T-helper 17 cell (primary cell): ENCODE data around the gene PTPRG. TPM values are rescaled to one million over a fixed set of nuclear protein-coding genes. Genes with fewer than 3 reads are reported as not detected.

ENCODE experiments used
- ATAC-seq: fragments of 150-1000 bp; cut with Tn5 transposase; 2 replicates; pipeline ENCODE4 v1.10.0; 2021; ENCODE audit warnings: mild to moderate bottlenecking, moderate library complexity
- DNase-seq, 3 donors: peaks; one replicate each; pipeline versions ENCODE4 v3.0.0 to v3.0.0-alpha.2; 2020 to 2021
- H3K9me3 ChIP-seq: one replicate; pipeline ENCODE4 v1.7.0; 2013; ENCODE audit warnings: low read length, mild to moderate bottlenecking; ENCODE audit not compliant: control insufficient read depth, poor library complexity, severe bottlenecking
- H3K27ac Mint-ChIP-seq: one replicate; pipeline ENCODE4 v1.8.0; 2022; ENCODE audit warnings: mild to moderate bottlenecking, moderate library complexity, mixed read lengths
- H3K27me3 Mint-ChIP-seq: one replicate; pipeline ENCODE4 v1.8.0; 2022; ENCODE audit warnings: mixed read lengths
- H3K36me3 Mint-ChIP-seq: one replicate; pipeline ENCODE4 v1.8.0; 2022; ENCODE audit warnings: low read depth, mixed read lengths
- H3K4me1 Mint-ChIP-seq: one replicate; pipeline ENCODE4 v1.8.0; 2022; ENCODE audit warnings: mild to moderate bottlenecking, mixed read lengths
- H3K4me3 Mint-ChIP-seq: one replicate; pipeline ENCODE4 v1.8.0; 2022; ENCODE audit warnings: mild to moderate bottlenecking, moderate library complexity, mixed read lengths
- total RNA-seq, 4 donors: library from RNA in 2 of 4; stranded (reverse) in 2 of 4; gene quantifications; one replicate each; pipeline ENCODE4 v1.2.3 and lab custom pipeline; 2022 to 2026

Gene PTPRG
- total RNA-seq, 2 donors from 2014 or later = 0.02 TPM; not detected in 1

GRCh38 chr3:61802772-61803171, 241.4 kb downstream of the PTPRG start:
- H3K4me1 Mint-ChIP-seq = no peaks in the 10 kb centered on the region
- no peaks in the 10 kb centered on the region for H3K36me3 Mint-ChIP-seq
- ATAC-seq = no peak

DNA sequence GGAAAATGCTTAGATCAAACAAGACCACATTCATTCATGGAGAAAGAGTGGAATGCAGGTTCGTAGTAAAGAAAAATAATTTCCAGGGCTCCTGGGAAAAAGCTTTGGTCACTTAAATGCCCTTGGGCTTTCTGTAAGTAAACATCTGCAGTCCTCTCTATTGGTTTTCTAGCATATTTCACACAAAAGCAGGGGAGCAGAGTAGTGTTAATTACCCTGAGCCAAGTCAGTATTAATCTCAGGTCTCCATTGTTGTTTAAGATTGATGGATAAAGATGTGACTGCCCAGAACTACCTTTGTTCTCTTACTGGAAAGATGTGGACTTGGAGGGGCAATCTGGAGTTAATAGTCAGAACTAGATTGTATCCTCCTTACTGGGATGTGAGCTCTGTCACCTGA, 242.6 kb downstream of the PTPRG start:
- DNase-seq (no peak), ATAC-seq (no peak)
- H3K9me3 ChIP-seq = no peaks in the 10 kb centered on the region
- no peak overlapping the region for H3K27ac Mint-ChIP-seq
- H3K4me1 Mint-ChIP-seq = no peaks in the 10 kb centered on the region
- H3K36me3 Mint-ChIP-seq = no peaks in the 10 kb centered on the region
- H3K27me3 Mint-ChIP-seq = no peaks in the 10 kb centered on the region
- no peak overlapping the region for H3K4me3 Mint-ChIP-seq

More at GRCh38 chr3:61802772-61803171, 241.4 kb downstream of the PTPRG start:
- DNase-seq = no peak
- H3K27me3 Mint-ChIP-seq = no peaks in the 10 kb centered on the region
- H3K27ac Mint-ChIP-seq = no peak overlapping the region
- H3K9me3 ChIP-seq = no peaks in the 10 kb centered on the region
- H3K4me3 Mint-ChIP-seq = no peak overlapping the region

- H3K9me3 ChIP-seq = no peaks in the 10 kb centered on the region
- ATAC-seq = no peak
- Mint-ChIP-seq H3K27ac (no peak overlapping the region), H3K4me1 (no peaks in the 10 kb centered on the region), H3K4me3 (no peak overlapping the region), H3K36me3 (no peaks in the 10 kb centered on the region), H3K27me3 (no peaks in the 10 kb centered on the region)
- DNase-seq = no peak
These were observed 243.4 kb downstream of the PTPRG start for GRCh38 chr3:61804782-61805181.

GRCh38 chr3:61805510-61806080, 244.2 kb downstream of the PTPRG start:
- H3K4me1 Mint-ChIP-seq = no peaks in the 10 kb centered on the region
- H3K4me3 Mint-ChIP-seq = no peak overlapping the region
- H3K9me3 ChIP-seq = no peaks in the 10 kb centered on the region
- DNase-seq = no peak
- ATAC-seq = no peak
- H3K27ac Mint-ChIP-seq = no peak overlapping the region
- H3K27me3 Mint-ChIP-seq = no peaks in the 10 kb centered on the region
- no peaks in the 10 kb centered on the region for H3K36me3 Mint-ChIP-seq

GRCh38 chr3:61806810-61807209, 245.4 kb downstream of the PTPRG start:
- no peaks in the 10 kb centered on the region for H3K9me3 ChIP-seq
- ATAC-seq (no peak), DNase-seq (no peak)
- H3K36me3 Mint-ChIP-seq = no peaks in the 10 kb centered on the region
- no peaks in the 10 kb centered on the region for H3K4me1 Mint-ChIP-seq
- H3K27ac Mint-ChIP-seq = no peak overlapping the region
- no peaks in the 10 kb centered on the region for H3K27me3 Mint-ChIP-seq
- H3K4me3 Mint-ChIP-seq = no peak overlapping the region

GRCh38 chr3:61807865-61808276, 246.5 kb downstream of the PTPRG start:
- Mint-ChIP-seq H3K36me3 (no peaks in the 10 kb centered on the region), H3K27me3 (no peaks in the 10 kb centered on the region), H3K27ac (no peak overlapping the region), H3K4me3 (no peak overlapping the region), H3K4me1 (no peaks in the 10 kb centered on the region)
- ATAC-seq = no peak
- DNase-seq = no peak
- H3K9me3 ChIP-seq = no peaks in the 10 kb centered on the region

GRCh38 chr3:61808526-61808925, 247.2 kb downstream of the PTPRG start:
- DNase-seq (no peak), ATAC-seq (no peak)
- Mint-ChIP-seq H3K27me3 (no peaks in the 10 kb centered on the region), H3K27ac (no peak overlapping the region), H3K4me3 (no peak overlapping the region), H3K4me1 (no peaks in the 10 kb centered on the region), H3K36me3 (no peaks in the 10 kb centered on the region)
- H3K9me3 ChIP-seq = no peaks in the 10 kb centered on the region

DNA sequence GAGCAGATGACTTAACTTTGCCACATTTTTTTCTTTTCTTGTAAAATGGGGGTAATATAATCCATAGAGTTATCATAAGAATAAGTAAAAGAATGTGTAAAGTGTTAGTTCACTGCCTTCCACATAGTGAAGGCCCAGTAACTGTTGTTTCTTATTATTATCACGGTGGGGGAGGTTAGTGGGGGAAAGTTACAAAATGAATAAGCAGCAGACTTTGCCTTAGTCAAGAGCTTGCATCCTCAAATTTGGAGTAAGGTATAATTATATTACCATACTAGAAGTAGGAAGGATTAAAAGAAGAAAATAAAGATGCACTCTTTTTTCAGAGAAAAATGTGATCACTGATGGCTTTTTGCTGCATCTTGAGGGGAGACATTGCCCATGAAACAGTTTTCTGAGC, 247.6 kb downstream of the PTPRG start:
- H3K9me3 ChIP-seq = no peaks in the 10 kb centered on the region
- H3K27ac Mint-ChIP-seq = no peak overlapping the region
- H3K4me1 Mint-ChIP-seq = no peaks in the 10 kb centered on the region
- H3K36me3 Mint-ChIP-seq = no peaks in the 10 kb centered on the region
- H3K27me3 Mint-ChIP-seq = no peaks in the 10 kb centered on the region
- no peak overlapping the region for H3K4me3 Mint-ChIP-seq
- DNase-seq (no peak), ATAC-seq (no peak)

DNA sequence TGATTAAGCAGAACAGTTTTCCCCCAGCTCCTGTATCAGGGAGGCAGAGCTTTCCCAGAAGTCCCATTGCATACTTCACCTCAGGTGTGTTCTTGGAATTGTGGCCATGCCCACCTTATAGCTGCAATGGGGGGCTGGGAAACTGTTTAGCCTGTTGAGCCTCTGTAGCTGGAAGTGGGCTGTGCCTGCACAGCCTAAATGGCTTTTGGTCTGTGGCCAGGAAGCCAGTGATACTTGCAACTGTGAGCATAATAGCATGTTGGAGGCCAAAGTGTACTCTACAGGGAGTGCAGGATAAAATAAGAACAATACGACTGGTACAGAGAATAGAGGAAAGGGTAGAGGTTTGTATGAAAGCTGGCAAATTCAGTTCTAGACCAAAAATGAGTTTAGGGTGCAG, 248.5 kb downstream of the PTPRG start:
- H3K4me3 Mint-ChIP-seq = no peak overlapping the region
- no peaks in the 10 kb centered on the region for H3K4me1 Mint-ChIP-seq
- no peaks in the 10 kb centered on the region for H3K36me3 Mint-ChIP-seq
- no peaks in the 10 kb centered on the region for H3K9me3 ChIP-seq
- H3K27ac Mint-ChIP-seq = no peak overlapping the region
- no peaks in the 10 kb centered on the region for H3K27me3 Mint-ChIP-seq
- no peak for ATAC-seq
- no peak for DNase-seq

- DNase-seq (no peak), ATAC-seq (no peak)
- Mint-ChIP-seq H3K27me3 (no peaks in the 10 kb centered on the region), H3K27ac (no peak overlapping the region), H3K4me1 (no peaks in the 10 kb centered on the region), H3K36me3 (no peaks in the 10 kb centered on the region), H3K4me3 (no peak overlapping the region)
- H3K9me3 ChIP-seq = no peaks in the 10 kb centered on the region
These were observed 249.7 kb downstream of the PTPRG start for GRCh38 chr3:61810953-61811497.

DNA sequence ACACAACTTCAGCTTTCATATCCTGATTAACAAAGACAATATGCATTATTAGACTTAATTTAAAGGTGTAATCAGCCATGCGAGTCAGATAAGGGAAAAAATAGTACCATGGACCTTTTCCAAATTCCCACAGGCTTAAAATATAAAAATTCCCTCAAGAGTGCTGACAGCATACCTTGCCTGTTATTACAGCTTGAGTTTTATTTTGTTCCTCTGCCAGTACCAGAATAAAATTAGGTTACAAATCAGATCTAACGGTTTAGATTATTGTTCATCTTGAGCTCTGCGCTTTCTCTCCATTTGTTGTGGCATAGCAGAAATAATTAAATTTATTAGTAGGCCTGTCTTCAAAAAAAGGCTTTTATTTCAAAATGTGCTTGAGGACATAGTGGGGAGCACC, 250.3 kb downstream of the PTPRG start:
- ATAC-seq (no peak), DNase-seq (no peak)
- H3K4me3 Mint-ChIP-seq = no peak overlapping the region
- H3K27me3 Mint-ChIP-seq = no peaks in the 10 kb centered on the region
- H3K27ac Mint-ChIP-seq = no peak overlapping the region
- no peaks in the 10 kb centered on the region for H3K9me3 ChIP-seq
- no peaks in the 10 kb centered on the region for H3K36me3 Mint-ChIP-seq
- H3K4me1 Mint-ChIP-seq = no peaks in the 10 kb centered on the region

DNA sequence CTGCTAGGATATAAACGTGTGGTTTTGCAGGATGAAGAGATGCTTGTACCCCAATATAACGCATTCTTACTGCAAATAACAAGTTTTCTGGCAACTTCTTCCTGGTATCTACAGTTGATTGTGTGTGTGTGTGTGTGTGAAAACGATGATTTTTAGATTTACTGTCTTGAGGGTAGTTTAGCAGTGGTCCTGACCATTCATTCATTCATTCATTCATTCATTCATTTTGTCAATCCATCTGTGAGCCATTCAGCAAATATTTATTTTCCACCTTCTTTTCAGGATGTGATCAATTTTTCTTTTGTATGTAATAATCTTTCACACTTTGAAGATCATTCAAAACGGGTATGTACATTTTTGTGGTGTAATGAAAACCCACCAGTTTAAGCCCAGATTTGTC, 250.7 kb downstream of the PTPRG start:
- DNase-seq (no peak), ATAC-seq (no peak)
- H3K36me3 Mint-ChIP-seq = no peaks in the 10 kb centered on the region
- no peak overlapping the region for H3K27ac Mint-ChIP-seq
- H3K4me1 Mint-ChIP-seq = no peaks in the 10 kb centered on the region
- no peaks in the 10 kb centered on the region for H3K27me3 Mint-ChIP-seq
- H3K9me3 ChIP-seq = no peaks in the 10 kb centered on the region
- no peak overlapping the region for H3K4me3 Mint-ChIP-seq

GRCh38 chr3:61812517-61812916, 251.1 kb downstream of the PTPRG start:
- no peak overlapping the region for H3K4me3 Mint-ChIP-seq

DNA sequence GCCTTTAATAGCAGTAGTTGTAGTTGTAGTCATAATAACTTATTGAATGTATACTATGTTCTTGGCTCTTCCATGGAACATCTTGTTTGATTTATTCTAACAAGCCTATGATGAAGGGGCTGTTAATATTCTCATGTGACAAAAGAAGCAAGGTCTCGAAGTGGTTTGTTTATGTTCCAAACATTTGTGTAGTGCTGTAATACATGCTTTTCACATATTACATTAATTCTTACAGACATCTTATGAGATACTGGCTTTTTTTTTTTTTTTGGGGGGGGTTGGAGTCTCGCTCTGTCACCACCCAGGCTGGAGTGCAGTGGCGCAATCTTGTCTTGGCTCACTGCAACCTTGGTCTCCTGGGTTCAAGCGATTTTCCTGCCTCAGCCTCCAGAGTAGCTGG, 252.3 kb downstream of the PTPRG start:
- no peak for DNase-seq
- H3K4me1 Mint-ChIP-seq = no peaks in the 10 kb centered on the region
- no peak overlapping the region for H3K27ac Mint-ChIP-seq
- H3K4me3 Mint-ChIP-seq = no peak overlapping the region
- H3K9me3 ChIP-seq = no peaks in the 10 kb centered on the region
- no peaks in the 10 kb centered on the region for H3K36me3 Mint-ChIP-seq
- no peaks in the 10 kb centered on the region for H3K27me3 Mint-ChIP-seq
- no peak for ATAC-seq

More at GRCh38 chr3:61812517-61812916, 251.1 kb downstream of the PTPRG start:
- H3K27me3 Mint-ChIP-seq = no peaks in the 10 kb centered on the region
- DNase-seq = no peak
- no peaks in the 10 kb centered on the region for H3K36me3 Mint-ChIP-seq
- H3K4me1 Mint-ChIP-seq = no peaks in the 10 kb centered on the region
- H3K9me3 ChIP-seq = no peaks in the 10 kb centered on the region
- no peak overlapping the region for H3K27ac Mint-ChIP-seq
- ATAC-seq = no peak
